HUES6 (cell line): ENCODE measurements around the gene SEMA7A.
"Not testable (repeated sequence)": the region's sequence is repeated elsewhere in the genome, so short reads cannot be mapped to it uniquely, and the experiment has no call there.

ENCODE experiments used
- H3K27ac ChIP-seq: 2 replicates; pipeline ENCODE4 v1.7.0; 2013; ENCODE audit warnings: low read depth, mild to moderate bottlenecking, low read length, inconsistent platforms
- H3K27me3 ChIP-seq: 2 replicates; pipeline ENCODE4 v1.6.1; 2013; ENCODE audit warnings: low read length; ENCODE audit not compliant: control insufficient read depth, insufficient read depth
- H3K36me3 ChIP-seq: 2 replicates; pipeline ENCODE4 v1.6.1; 2013; ENCODE audit warnings: low read length; ENCODE audit not compliant: control insufficient read depth, insufficient read depth
- H3K4me1 ChIP-seq: 2 replicates; pipeline ENCODE4 v1.6.1; 2013; ENCODE audit warnings: low read length; ENCODE audit not compliant: control insufficient read depth, insufficient read depth
- H3K4me3 ChIP-seq: 2 replicates; pipeline ENCODE4 v1.5.1; 2013; ENCODE audit warnings: low read depth, low read length
- H3K9ac ChIP-seq: one replicate; pipeline ENCODE4 v1.6.1; 2013; ENCODE audit warnings: mild to moderate bottlenecking, low read length
- H3K9me3 ChIP-seq: 2 replicates; pipeline ENCODE4 v1.6.1; 2013; ENCODE audit warnings: low read depth, low read length; ENCODE audit not compliant: control insufficient read depth, insufficient read depth

The SEMA7A gene

GRCh38 chr15:74433592-74434262 lies at the start of gene SEMA7A:
TSS of gene SEMA7A (minus strand) at chr15:74433958. CDS start at chr15:74433918, 40 bp downstream.
- peak within 1 kb of the TSS; percentile 54; the same call in 1 of the 2 replicates for H3K27ac ChIP-seq
- peak within 1 kb of the TSS; percentile 98 for H3K4me3 ChIP-seq
- peaks cover 27% of the 10 kb centered on the region for H3K4me1 ChIP-seq
- peak within 1 kb of the TSS; percentile 83 for H3K9ac ChIP-seq
- peaks cover 21% of the 10 kb centered on the region; the same call in 1 of the 2 replicates for H3K27me3 ChIP-seq
- H3K9me3 ChIP-seq = no peaks in the 10 kb centered on the region
- H3K36me3 ChIP-seq = no peaks in the 10 kb centered on the region

GRCh38 chr15:74482661-74483060 lies 48.9 kb upstream of the SEMA7A start:
- H3K4me3 ChIP-seq = no peak overlapping the region
- H3K9ac ChIP-seq = no peak overlapping the region

DNA sequence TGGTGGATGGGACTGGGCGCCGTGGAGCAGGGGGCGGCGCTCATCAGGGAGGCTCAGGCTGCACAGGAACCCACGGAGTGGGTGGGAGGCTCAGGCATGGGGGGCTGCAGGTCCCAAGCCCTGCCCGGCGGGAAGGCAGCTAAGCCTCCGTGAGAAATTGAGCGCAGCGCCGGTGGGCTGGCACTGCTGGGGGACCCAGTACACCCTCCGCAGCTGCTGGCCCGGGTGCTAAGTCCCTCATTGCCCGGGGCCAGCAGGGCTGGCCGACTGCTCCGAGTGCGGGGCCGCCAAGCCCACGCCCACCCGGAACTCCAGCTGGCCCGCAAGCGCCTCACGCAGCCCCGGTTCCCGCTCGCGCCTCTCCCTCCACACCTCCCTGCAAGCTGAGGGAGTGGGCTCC lies 46.6 kb upstream of the SEMA7A start:
- H3K4me3 ChIP-seq, H3K9me3 ChIP-seq, H3K4me1 ChIP-seq, H3K9ac ChIP-seq, H3K27ac ChIP-seq, H3K27me3 ChIP-seq: not testable (repeated sequence)
- peaks cover 13% of the 10 kb centered on the region for H3K36me3 ChIP-seq

More at GRCh38 chr15:74482661-74483060, 48.9 kb upstream of the SEMA7A start:
- Histone ChIP-seq H3K9me3 (no peaks in the 10 kb centered on the region), H3K27ac (no peak overlapping the region), H3K36me3 (peaks cover 13% of the 10 kb centered on the region), H3K27me3 (no peaks in the 10 kb centered on the region), H3K4me1 (0 out of 2 replicates have a peak, but pooled peaks cover 3% of the 10 kb centered on the region)

DNA sequence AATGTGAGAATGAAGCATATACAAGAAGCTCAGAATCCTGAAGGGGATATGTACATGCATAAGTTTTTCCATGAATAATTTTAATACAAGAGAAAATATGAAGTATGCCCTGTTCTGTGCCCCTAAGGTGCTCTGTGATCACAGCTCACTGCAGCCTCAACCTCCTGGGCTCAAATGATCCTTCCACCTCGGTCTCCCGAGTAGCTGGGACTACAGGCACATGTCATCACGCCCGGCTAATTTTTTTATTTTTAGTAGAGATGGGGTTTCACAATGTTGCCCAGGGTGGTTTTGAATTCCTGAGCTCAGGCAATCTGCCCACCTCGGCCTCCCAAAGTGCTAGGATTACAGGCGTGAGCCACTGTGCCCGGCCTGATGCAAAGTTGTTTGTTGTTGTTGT lies 37.9 kb upstream of the SEMA7A start:
- H3K36me3 ChIP-seq = peaks cover 40% of the 10 kb centered on the region
- not testable (repeated sequence) for H3K9me3 ChIP-seq, H3K9ac ChIP-seq, H3K27ac ChIP-seq, H3K27me3 ChIP-seq, H3K4me1 ChIP-seq, H3K4me3 ChIP-seq

GRCh38 chr15:74470631-74471395 lies 37.1 kb upstream of the SEMA7A start:
- Histone ChIP-seq H3K9me3 (no peaks in the 10 kb centered on the region), H3K4me1 (no peaks in the 10 kb centered on the region), H3K27me3 (no peaks in the 10 kb centered on the region), H3K4me3 (no peak overlapping the region), H3K9ac (no peak overlapping the region), H3K27ac (no peak overlapping the region), H3K36me3 (peaks cover 44% of the 10 kb centered on the region)

DNA sequence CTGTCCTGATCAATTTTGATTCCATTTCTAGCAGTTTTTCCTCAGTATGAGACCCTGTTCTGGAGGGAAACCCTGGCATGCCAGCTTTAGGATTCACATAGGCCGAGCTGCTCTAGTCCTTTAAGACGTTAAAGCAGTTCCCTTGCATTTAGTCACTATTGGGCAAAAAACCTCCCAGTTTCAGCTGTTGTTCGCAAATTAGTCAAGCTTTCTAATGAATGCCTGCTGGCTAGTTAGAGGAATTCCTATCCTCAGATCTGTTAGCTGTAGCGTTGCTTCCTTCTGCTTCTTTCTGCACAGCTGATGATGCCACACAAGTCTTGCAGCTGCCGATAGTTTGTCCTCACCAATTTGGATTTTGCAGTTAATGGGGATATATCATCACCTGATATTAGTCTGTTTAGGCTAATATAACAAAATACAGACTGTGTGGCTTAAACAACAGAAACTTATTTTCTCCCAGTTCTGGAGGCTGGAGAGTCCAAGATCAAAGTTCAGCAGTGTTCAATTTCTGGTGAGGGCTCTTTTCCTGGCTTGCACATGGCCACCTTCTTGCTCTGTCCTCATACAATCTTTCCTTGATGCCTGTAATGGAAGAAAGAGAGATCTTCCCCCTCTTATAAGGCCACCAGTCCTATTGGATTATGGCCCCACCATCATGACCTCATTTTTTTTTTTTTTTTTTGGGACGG lies 34.7 kb upstream of the SEMA7A start:
- Histone ChIP-seq H3K27ac (no peak overlapping the region), H3K27me3 (no peaks in the 10 kb centered on the region), H3K4me3 (no peak overlapping the region), H3K4me1 (no peaks in the 10 kb centered on the region), H3K9me3 (peaks cover 2% of the 10 kb centered on the region; the same call in 1 of the 2 replicates), H3K9ac (no peak overlapping the region), H3K36me3 (peaks cover 38% of the 10 kb centered on the region)

DNA sequence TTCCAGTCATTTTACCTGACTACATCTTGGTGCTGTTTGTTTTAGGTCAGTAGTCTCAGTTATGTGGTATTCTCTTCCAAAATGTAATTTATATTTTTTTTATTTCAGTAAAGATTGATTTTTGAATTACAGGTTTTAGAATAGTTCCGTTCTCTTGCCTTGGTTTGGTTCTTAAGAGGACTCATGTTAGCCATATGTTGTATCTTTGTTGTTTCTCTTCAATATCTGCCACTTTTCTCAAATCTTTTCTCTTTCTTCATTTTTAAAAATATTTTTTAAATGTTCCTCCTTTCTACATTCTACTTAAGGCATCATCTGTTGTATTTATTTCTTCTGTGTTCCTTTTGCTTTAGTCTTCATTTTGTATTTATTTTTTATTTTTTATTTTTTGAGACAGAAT lies 32.8 kb upstream of the SEMA7A start:
- Histone ChIP-seq H3K4me3 (no peak overlapping the region), H3K9me3 (peaks cover 3% of the 10 kb centered on the region; the same call in 1 of the 2 replicates), H3K36me3 (peaks cover 30% of the 10 kb centered on the region), H3K9ac (no peak overlapping the region), H3K27ac (no peak overlapping the region), H3K4me1 (0 out of 2 replicates have a peak, but pooled peaks cover 2% of the 10 kb centered on the region), H3K27me3 (no peaks in the 10 kb centered on the region)

DNA sequence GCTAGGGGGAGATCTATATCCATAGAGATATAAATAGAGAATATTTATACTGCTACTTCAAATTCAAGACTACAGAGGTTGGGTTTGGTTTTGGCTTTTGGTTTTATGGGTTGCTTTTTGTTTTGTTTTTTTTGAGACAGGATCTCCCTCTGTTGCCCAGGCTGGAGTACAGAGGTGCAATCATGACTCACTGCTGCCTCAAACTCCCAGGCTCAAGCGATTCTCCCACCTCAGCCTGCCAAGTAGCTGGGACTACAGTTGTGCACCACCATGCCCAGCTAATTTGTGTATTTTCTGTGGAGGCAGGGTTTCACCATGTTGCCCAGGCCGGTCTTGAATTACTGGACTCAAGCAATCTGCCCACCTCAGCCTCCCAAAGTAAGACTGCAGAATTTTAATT lies 31.1 kb upstream of the SEMA7A start:
- Histone ChIP-seq H3K27me3 (no peaks in the 10 kb centered on the region), H3K36me3 (peaks cover 25% of the 10 kb centered on the region), H3K27ac (no peak overlapping the region), H3K4me3 (no peak overlapping the region), H3K4me1 (peaks cover 5% of the 10 kb centered on the region; the same call in 1 of the 2 replicates), H3K9me3 (peaks cover 3% of the 10 kb centered on the region; the same call in 1 of the 2 replicates), H3K9ac (no peak overlapping the region)

- peaks cover 5% of the 10 kb centered on the region; the same call in 1 of the 2 replicates for H3K4me1 ChIP-seq
- H3K27ac ChIP-seq = no peak overlapping the region
Measured at GRCh38 chr15:74464216-74464615, 30.5 kb upstream of the SEMA7A start.

DNA sequence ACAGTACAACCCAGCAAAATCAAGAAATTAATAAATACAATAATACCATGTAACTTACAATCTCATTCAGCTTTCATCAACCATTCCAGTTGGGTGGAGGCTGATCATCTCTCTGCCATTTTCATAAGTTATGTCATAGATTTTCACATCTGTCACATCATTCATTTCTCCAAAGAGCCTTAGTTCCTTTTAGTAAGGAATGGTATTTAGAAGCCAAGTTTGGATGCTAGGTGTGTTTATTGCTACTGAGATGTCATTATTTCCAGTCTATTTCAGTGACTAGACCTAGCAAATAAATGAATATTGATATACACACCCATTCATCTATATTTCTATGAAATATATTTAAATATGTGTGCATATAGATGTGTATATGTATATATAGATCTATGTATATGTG lies 29.9 kb upstream of the SEMA7A start:
- Histone ChIP-seq H3K36me3 (peaks cover 17% of the 10 kb centered on the region), H3K9ac (no peak overlapping the region), H3K9me3 (peaks cover 3% of the 10 kb centered on the region; the same call in 1 of the 2 replicates), H3K27ac (no peak overlapping the region), H3K4me1 (peaks cover 5% of the 10 kb centered on the region; the same call in 1 of the 2 replicates), H3K4me3 (no peak overlapping the region), H3K27me3 (no peaks in the 10 kb centered on the region)

More at GRCh38 chr15:74464216-74464615, 30.5 kb upstream of the SEMA7A start:
- Histone ChIP-seq H3K27me3 (no peaks in the 10 kb centered on the region), H3K9ac (no peak overlapping the region), H3K36me3 (peaks cover 19% of the 10 kb centered on the region), H3K4me3 (no peak overlapping the region), H3K9me3 (peaks cover 3% of the 10 kb centered on the region; the same call in 1 of the 2 replicates)
